ENCODE measurements around the gene RAB3GAP2.
A peak's percentile ranks its signal among the peaks of the same experiment; 100 is the strongest.
"Not testable (repeated sequence)": the region's sequence is repeated elsewhere in the genome, so short reads cannot be mapped to it uniquely, and the experiment has no call there.

The RAB3GAP2 gene

DNA sequence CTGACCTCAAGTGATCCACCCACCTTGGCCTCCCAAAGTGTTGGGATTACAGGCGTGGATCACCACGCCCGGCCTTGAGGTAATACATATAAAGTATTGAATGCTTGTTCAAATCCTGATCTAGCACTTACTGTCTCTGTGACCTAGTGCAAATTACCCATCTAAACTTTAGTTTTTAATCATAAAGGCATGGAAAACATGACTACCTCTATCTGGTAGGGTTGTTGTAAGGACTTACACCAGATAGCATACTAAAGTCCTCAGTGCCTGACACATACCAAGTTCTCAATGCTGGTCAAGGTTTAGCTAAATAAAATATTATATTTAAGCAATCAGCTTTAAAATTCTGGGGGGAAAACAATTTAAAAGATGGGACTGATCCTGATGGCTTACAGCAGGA lies 38.3 kb downstream of the RAB3GAP2 start:
- DNase-seq: no peak

DNA sequence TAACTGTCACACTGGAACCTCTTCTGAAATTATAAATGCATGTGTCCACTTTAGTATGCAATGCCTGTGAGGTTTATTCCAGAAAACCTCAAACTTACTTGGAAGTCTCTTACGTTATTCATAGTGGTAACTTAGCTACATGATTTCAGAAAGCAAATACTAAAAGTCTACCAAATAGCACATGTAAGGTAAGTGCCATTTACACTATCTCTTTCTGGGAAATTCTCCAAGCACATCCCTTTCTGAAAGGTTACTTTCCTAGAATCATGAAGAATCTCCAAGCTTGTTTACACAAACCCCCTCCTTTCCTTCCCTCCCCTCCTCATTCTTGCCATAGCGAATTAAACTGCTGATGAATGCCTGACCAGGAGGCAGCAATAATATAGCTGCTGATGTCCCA lies 42.5 kb downstream of the RAB3GAP2 start:
- no peak for DNase-seq

GRCh38 chr1:220227393-220227792 lies 44.9 kb downstream of the RAB3GAP2 start:
- DNase-seq: no peak

- DNase-seq: no peak
Observed at GRCh38 chr1:220226752-220227151, 45.5 kb downstream of the RAB3GAP2 start.

DNA sequence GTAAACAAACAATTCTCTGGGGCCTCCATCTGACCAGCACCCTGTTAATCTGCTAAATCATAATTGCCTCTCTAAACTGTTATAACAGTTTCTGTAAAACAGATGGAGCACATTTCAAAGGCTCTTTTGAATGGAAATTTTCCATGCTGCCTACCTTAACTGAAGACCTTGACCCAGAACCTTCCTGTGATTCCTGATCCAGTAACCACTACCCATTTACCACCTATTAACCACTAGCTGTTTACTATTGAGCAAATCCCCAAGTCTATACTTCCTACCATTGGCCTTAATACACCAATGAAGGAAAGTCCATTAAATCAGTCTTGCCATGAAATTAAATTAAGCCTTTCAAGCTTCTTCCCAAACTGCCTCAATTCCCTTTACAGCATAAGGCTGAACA lies 46.3 kb downstream of the RAB3GAP2 start:
- DNase-seq: no peak

DNA sequence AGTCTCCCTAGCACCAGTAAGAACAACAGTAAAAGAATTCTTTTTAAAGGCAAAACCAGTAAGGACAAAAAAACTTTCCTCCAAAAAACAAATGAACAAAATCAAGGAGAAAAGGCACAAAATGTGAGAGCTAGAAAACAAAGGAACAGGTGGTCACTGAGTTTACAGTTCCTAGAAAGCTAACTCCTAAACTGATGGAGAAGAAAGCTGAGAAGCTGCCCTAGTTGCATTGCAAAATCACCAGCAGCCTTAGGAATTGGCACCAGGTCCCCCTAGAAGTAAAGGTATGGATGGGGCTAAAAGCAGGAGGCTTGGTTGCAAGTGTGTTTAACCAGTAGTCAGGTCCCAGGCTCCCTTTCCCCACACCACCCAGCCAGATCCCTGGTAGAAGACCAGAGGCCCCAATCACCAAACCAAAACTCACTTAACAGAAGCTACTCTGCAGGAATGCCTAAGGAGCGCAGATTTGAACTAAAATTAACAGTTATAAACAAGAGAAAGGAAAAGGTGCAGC lies 47.6 kb downstream of the RAB3GAP2 start:
- DNase-seq: no peak

- DNase-seq: peak in 1 of 5 experiments; percentile 16
Observed at GRCh38 chr1:220224033-220224432, 48.2 kb downstream of the RAB3GAP2 start.

DNA sequence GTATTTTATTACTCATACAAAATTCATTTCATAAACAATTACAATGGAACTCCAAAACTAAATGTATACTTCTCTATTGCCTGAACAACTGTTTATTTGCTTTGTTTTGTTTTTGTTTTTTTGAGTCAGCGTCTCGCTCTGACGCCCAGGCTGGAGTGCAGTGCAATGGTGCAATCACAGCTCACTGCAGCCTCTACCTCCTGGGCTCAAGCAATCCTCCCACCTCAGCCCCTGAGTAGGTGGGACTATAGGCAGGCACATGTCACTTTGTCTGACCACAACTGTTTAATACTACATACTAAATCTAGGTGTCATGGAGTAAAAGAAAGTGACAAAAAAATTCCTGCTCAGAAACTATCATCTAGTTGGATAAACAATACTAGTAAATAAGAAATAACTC lies 49.3 kb downstream of the RAB3GAP2 start:
- no peak for DNase-seq

GRCh38 chr1:220221670-220222069 lies 50.6 kb downstream of the RAB3GAP2 start:
- DNase-seq: no peak

DNA sequence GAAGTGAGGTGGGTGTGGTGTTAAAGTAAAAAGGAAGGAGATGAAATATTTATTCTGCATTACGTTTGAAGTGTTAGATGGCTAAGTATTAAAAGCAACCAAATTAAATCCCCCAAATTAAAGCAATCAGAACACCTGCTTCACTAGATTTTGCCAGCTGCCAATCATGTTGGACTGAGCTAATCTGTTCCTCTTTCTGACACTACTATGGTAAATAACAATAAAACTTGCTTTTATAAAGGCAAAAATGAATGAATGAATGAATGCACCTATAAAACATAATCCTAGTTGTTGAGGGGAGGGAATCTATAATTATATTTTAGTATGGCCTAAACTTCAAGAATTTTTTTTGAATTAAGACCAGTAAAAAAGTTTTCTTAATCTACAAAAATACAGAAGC lies 51.0 kb downstream of the RAB3GAP2 start:
- no peak for DNase-seq

GRCh38 chr1:220220699-220221040 lies 51.6 kb downstream of the RAB3GAP2 start:
- DNase-seq: not testable (repeated sequence)

DNA sequence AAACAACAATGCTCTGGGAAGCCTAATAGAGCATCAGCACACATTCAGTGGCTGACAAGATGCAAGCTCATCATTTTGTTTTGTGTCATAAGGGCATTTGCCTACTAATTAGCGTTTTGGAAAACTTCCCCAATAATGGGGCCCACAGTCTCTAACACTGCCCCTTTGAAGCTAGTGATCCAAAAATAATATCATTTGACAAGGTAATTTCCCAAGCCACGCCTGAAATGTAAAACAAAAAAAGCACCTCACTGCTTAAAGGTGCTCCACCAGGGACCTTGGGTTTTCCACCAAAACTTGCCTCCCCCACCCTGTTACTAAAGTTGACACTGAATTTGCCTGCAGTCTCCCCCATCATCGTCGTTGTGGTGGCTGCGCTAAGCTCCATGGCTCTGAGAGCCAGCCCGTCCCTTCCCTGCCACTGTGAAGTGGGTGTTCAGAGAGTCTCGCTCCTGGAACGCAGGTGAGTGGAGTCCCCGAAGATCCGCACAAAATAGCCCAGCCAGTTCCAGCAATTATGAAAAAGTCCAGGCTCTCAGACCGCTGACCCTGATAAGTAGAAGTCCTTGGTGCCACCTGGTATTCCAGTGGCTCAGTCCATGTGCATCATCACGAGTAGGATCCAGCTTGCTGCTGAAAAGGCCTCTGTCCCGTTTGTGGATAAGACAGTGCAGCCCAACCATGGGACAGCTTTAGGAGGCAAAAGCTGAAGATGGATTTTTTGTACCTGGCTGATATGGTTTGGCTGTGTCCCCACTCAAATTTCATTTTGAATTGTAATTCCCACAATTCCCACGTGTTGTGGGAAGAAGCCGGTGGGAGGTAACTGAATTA lies 52.2 kb downstream of the RAB3GAP2 start:
- DNase-seq: no peak

- DNase-seq: no peak
Observed at GRCh38 chr1:220219136-220219442, 53.2 kb downstream of the RAB3GAP2 start.

DNA sequence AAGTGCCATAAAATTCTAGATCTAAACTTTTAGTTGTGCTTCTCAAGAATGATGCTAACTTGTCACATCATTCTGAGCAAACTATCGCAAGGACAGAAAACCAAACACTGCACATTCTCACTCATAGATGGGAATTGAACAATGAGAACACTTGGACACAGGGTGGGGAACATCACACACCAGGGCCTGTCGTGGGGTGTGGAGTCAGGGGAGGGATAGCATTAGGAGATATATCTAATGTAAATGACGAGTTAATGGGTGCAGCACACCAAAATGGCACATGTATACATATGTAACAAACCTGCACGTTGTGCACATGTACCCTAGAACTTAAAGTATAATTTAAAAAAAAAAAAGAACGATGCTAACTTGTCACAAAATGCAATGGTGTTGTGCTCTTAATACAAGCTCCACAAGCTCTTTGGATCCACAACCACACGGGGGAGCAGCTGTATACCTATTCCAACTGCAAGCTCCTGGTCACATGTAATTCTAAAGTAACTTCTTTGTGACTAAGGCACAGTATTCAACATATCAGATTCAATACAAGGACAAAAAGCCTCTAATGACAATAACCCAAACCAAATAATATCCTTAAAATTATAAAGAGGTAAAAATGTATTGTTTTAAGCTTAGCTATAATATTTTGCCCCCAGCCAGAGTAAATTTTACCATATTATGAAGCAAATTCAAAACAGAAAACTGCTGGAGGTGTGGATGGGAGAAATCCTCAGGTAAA lies 53.7 kb downstream of the RAB3GAP2 start:
- peak in 2 of 5 experiments; percentile 39 to 52 for DNase-seq

DNA sequence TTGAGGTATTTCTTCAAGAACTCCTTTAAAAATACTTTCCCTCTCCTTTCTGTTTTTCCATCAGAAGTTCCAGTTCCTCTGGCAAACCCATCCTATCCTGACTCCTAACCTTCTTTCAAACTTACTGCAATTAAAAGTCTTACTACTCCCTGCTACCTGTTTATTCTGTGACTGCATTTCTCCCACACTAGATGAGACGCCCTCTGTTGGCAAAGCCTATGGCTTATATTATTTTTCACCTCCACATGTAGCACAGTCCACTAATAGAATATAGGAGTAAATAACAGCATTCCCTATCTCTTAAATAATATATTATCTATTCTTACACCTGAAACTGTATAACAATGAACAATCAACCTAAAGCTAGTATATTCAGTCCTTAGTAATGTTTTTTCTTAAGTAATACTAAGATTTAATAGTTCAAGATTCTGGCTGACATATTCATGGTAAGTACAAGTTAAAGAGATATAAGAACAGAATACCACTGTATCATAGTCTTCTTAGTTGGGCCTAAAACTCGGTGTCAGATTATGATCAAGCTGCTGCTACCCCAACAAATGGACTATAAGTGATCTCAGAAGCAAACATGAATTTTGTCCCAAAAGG lies 54.8 kb downstream of the RAB3GAP2 start:
- no peak for DNase-seq

DNA sequence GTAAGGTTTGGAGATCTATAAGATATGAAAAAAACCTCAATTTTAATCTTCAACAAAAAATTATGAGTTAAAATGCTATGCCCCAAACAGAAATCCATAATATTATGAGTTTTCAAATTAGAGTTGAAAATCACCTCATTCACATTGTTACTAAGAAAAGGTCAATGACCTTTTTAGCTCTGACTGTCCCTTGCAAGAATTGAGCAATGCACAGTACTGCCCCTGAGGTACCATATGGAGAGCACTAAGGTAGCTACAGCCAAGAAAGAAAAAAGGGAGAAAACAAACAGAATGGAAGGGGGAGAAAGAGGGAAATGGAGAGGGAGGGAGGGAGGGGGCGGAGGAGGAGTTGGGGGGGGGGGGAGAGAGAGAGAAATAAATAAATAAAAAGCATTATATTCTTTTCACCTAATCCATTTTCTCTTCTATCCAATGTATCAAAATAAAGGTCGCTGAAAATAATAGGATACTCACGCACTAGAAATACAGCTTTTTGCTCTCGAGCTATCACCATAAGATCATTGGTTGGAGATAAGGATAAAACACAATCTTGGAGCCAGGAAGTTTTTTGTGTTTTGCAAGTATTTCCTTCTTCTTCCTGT lies 58.8 kb downstream of the RAB3GAP2 start:
- DNase-seq: no peak

- DNase-seq: no peak
Observed at GRCh38 chr1:220207411-220207810, 64.8 kb downstream of the RAB3GAP2 start.

GRCh38 chr1:220204758-220205157 lies 67.5 kb downstream of the RAB3GAP2 start:
- DNase-seq: not testable (repeated sequence)

DNA sequence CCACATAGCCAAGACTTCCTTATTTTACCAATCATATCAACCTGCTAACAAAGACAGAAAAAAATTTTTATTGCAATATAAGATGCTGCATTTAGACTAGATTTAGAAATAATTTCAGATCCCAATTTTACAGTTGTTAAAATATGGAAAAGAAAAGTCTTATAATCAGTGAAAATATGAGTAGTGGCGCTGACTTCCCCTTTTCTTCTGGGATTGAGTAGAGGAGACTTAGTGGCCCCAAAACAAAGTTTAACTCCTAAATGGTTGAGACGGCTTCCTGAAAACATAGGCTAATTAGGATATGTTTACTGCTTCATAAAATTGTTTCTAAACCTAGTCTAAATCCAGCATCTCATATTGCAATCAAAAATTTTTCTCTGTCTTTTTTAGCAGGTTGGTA lies 68.4 kb downstream of the RAB3GAP2 start:
- DNase-seq: no peak

GRCh38 chr1:220198186-220199005 lies 73.9 kb downstream of the RAB3GAP2 start:
- no peak for DNase-seq

DNA sequence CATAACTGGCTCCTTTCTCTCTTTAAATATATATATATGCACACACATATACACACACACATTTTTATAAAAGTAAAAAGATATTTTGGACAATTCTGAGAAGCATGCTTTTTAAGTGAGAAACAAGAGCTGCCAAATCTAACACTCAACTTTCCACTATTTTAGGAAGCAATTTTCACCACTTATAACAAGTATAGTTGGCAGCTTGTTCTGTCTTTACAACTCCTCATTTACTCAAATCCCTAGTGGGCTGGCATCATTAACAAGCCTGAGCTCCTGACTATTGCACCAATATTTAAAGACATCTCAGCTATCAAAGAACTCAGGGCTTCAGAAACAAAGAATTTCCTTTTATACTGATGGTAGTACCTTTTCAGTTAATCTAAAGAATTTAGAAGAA lies 76.6 kb downstream of the RAB3GAP2 start:
- no peak for DNase-seq

GRCh38 chr1:220189750-220190347 lies 82.4 kb downstream of the RAB3GAP2 start:
- peak in 1 of 5 experiments; percentile 27 for DNase-seq
